ENCODE data around the gene TPRA1. TPM values are rescaled to one million over a fixed set of nuclear protein-coding genes. Genes with fewer than 3 reads are reported as not detected.
A peak's percentile ranks its signal among the peaks of the same experiment; 100 is the strongest.
"Not testable (repeated sequence)": the region's sequence is repeated elsewhere in the genome, so short reads cannot be mapped to it uniquely, and the experiment has no call there.

The TPRA1 gene
- total RNA-seq, 1 experiment from 2014 or later = 47.0 TPM

- Mint-ChIP-seq H3K27me3 (ENCODE audit: insufficient read depth, unreplicated experiment) (no peaks in the 10 kb centered on the region), H3K27ac (ENCODE audit: low read depth, unreplicated experiment) (peak overlapping the region; percentile 42), H3K9me3 (ENCODE audit: unreplicated experiment) (no peaks in the 10 kb centered on the region), H3K4me3 (ENCODE audit: unreplicated experiment) (no peak overlapping the region), H3K4me1 (ENCODE audit: insufficient read depth, unreplicated experiment) (no peaks in the 10 kb centered on the region), H3K36me3 (ENCODE audit: insufficient read depth, unreplicated experiment) (peaks cover 69% of the 10 kb centered on the region)
- POLR2A ChIA-PET = interaction anchor here (1.0 to 1.2 kb wide), 2 partner anchors 9 to 16 kb away, joined by 3 to 4 read pairs; partner anchors contain the start of gene MCM2
- no TSS peak for BruUV-seq (replicated peaks)
- intact Hi-C loops (cut with micrococcal nuclease) = no loop called here
- DNase-seq (ENCODE audit: unreplicated experiment) = no peak
- CTCF ChIA-PET = interaction anchor here (0.5 to 2.8 kb wide), 2 partner anchors 32 to 83 kb away, joined by 3 to 8 read pairs; no protein-coding TSS in a partner anchor
- TF ChIP-seq, protein P1, sequence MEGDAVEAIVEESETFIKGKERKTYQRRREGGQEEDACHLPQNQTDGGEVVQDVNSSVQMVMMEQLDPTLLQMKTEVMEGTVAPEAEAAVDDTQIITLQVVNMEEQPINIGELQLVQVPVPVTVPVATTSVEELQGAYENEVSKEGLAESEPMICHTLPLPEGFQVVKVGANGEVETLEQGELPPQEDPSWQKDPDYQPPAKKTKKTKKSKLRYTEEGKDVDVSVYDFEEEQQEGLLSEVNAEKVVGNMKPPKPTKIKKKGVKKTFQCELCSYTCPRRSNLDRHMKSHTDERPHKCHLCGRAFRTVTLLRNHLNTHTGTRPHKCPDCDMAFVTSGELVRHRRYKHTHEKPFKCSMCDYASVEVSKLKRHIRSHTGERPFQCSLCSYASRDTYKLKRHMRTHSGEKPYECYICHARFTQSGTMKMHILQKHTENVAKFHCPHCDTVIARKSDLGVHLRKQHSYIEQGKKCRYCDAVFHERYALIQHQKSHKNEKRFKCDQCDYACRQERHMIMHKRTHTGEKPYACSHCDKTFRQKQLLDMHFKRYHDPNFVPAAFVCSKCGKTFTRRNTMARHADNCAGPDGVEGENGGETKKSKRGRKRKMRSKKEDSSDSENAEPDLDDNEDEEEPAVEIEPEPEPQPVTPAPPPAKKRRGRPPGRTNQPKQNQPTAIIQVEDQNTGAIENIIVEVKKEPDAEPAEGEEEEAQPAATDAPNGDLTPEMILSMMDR (IDR thresholded peaks at IDR 0.05; ENCODE audit: unreplicated experiment) = no peak
Measured at GRCh38 chr3:127606981-127607595, 16.6 kb upstream of the TPRA1 start.

DNA sequence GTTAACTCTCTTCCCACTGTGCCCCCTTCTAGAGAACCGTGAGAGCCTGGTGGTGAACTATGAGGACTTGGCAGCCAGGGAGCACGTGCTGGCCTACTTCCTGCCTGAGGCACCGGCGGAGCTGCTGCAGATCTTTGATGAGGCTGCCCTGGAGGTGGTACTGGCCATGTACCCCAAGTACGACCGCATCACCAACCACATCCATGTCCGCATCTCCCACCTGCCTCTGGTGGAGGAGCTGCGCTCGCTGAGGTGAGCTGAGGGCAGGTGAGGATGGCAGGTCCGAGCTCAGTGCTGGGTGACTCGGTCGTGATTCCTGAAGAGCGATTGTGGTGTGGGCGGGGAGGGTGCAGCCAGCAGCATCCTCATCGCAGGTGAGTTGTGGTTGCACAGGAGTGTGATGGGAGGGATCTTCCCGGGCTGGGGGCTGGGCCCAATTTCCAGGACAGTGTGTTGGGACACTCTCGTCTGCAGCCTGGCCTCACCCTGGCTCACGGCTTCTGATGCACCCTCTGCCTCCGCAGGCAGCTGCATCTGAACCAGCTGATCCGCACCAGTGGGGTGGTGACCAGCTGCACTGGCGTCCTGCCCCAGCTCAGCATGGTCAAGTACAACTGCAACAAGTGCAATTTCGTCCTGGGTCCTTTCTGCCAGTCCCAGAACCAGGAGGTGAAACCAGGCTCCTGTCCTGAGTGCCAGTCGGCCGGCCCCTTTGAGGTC is 15.7 kb upstream of the TPRA1 start:
- ChIA-PET POLR2A (interaction anchor here (0.5 to 1.2 kb wide), 4 partner anchors 9 to 81 kb away, joined by 3 to 4 read pairs (median 3); partner anchors contain the start of gene MCM2), CTCF (interaction anchor here (0.5 to 2.8 kb wide), 2 partner anchors 31 to 84 kb away, joined by 3 to 8 read pairs; no protein-coding TSS in a partner anchor)
- BruUV-seq (replicated peaks) = no TSS peak

DNA sequence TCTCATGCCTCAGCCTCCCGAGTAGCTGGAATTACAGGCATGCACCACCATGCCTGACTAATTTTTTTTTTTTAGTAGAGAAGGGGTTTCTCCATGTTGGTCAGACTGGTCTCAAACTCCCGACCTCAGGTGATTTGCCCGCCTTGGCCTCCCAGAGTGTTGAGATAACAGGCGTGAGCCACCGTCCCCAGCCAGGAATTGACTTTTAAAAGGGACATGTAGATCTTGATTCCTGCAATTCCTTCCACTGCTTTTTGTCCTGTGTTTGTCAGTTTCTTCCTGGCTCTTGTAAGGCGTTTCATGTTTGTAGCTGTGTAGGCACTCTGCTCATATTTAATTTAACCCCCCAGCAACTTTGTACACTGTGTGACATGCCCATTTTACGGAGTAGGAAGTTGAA is 15.0 kb upstream of the TPRA1 start:
- intact Hi-C loops (cut with micrococcal nuclease); POLR2A ChIA-PET; H3K27ac Mint-ChIP-seq (ENCODE audit: low read depth, unreplicated experiment); DNase-seq (ENCODE audit: unreplicated experiment); H3K4me3 Mint-ChIP-seq (ENCODE audit: unreplicated experiment); BruUV-seq (replicated peaks); H3K4me1 Mint-ChIP-seq (ENCODE audit: insufficient read depth, unreplicated experiment); H3K9me3 Mint-ChIP-seq (ENCODE audit: unreplicated experiment); H3K27me3 Mint-ChIP-seq (ENCODE audit: insufficient read depth, unreplicated experiment): not testable (repeated sequence)
- peaks cover 63% of the 10 kb centered on the region for H3K36me3 Mint-ChIP-seq (ENCODE audit: insufficient read depth, unreplicated experiment)
- CTCF ChIA-PET = interaction anchor here (2.8 kb wide), 1 partner anchor 30 kb away, joined by 8 read pairs; no protein-coding TSS in a partner anchor

More for the DNA sequence above, 15.7 kb upstream of the TPRA1 start:
- Mint-ChIP-seq H3K36me3 (ENCODE audit: insufficient read depth, unreplicated experiment) (peaks cover 66% of the 10 kb centered on the region), H3K4me1 (ENCODE audit: insufficient read depth, unreplicated experiment) (no peaks in the 10 kb centered on the region), H3K27ac (ENCODE audit: low read depth, unreplicated experiment) (no peak overlapping the region), H3K9me3 (ENCODE audit: unreplicated experiment) (no peaks in the 10 kb centered on the region), H3K4me3 (ENCODE audit: unreplicated experiment) (no peak overlapping the region), H3K27me3 (ENCODE audit: insufficient read depth, unreplicated experiment) (no peaks in the 10 kb centered on the region)
- TF ChIP-seq, protein P1 (IDR thresholded peaks at IDR 0.05; ENCODE audit: unreplicated experiment) = no peak
- intact Hi-C loops (cut with micrococcal nuclease) = no loop called here
- no peak for DNase-seq (ENCODE audit: unreplicated experiment)

- BruUV-seq (replicated peaks) = no TSS peak
- POLR2A ChIA-PET = no interaction called here
Measured at GRCh38 chr3:127604546-127605165, 14.1 kb upstream of the TPRA1 start.

More at GRCh38 chr3:127604546-127605165, 14.1 kb upstream of the TPRA1 start:
- intact Hi-C loops (cut with micrococcal nuclease) = no loop called here
- Mint-ChIP-seq H3K36me3 (ENCODE audit: insufficient read depth, unreplicated experiment) (peaks cover 63% of the 10 kb centered on the region), H3K4me1 (ENCODE audit: insufficient read depth, unreplicated experiment) (no peaks in the 10 kb centered on the region), H3K9me3 (ENCODE audit: unreplicated experiment) (no peaks in the 10 kb centered on the region), H3K4me3 (ENCODE audit: unreplicated experiment) (no peak overlapping the region), H3K27ac (ENCODE audit: low read depth, unreplicated experiment) (no peak overlapping the region), H3K27me3 (ENCODE audit: insufficient read depth, unreplicated experiment) (no peaks in the 10 kb centered on the region)
- TF ChIP-seq, protein P1 (IDR thresholded peaks at IDR 0.05; ENCODE audit: unreplicated experiment) = no peak
- CTCF ChIA-PET = no interaction called here
- no peak for DNase-seq (ENCODE audit: unreplicated experiment)

All from MCF 10A (cell line).